Upper lobe of left lung (tissue), 4 donors: ENCODE results near the gene IFNGR1.

Experiments
- EP300 ChIP-seq, 4 donors: sonication (generic); formaldehyde crosslinking; IDR thresholded peaks; one replicate each; pipeline ENCODE4 v1.5.1; 2017; ENCODE audit warnings: antibody characterized with exemption in 4 of 4, control low read depth in 2 of 4
- POLR2A ChIP-seq, 4 donors: fragments of 450-650 bp; IDR thresholded peaks; one replicate each; pipeline ENCODE4 v1.5.1; 2016 to 2017; ENCODE audit warnings: antibody characterized with exemption in 4 of 4, mild to moderate bottlenecking in 2 of 4
- POLR2AphosphoS5 ChIP-seq, 2 donors: sonication (generic); formaldehyde crosslinking; IDR thresholded peaks; one replicate each; pipeline ENCODE4 v1.5.1; 2017; ENCODE audit warnings: antibody characterized with exemption in 2 of 2
- TF ChIP-seq, protein P1 (sequence below), 6 experiments: fragments of 450-650 bp in 4 of 6; fragments of 200-600 bp in 2 of 6; sonication (generic) in 2 of 6; IDR thresholded peaks; one replicate each; pipeline ENCODE4 v1.5.1; 2016 to 2019; ENCODE audit warnings: antibody characterized with exemption in 6 of 6

GRCh38 chr6:137264311-137265075 lies 45.3 kb upstream of the IFNGR1 start:
- TF ChIP-seq, protein P1, sequence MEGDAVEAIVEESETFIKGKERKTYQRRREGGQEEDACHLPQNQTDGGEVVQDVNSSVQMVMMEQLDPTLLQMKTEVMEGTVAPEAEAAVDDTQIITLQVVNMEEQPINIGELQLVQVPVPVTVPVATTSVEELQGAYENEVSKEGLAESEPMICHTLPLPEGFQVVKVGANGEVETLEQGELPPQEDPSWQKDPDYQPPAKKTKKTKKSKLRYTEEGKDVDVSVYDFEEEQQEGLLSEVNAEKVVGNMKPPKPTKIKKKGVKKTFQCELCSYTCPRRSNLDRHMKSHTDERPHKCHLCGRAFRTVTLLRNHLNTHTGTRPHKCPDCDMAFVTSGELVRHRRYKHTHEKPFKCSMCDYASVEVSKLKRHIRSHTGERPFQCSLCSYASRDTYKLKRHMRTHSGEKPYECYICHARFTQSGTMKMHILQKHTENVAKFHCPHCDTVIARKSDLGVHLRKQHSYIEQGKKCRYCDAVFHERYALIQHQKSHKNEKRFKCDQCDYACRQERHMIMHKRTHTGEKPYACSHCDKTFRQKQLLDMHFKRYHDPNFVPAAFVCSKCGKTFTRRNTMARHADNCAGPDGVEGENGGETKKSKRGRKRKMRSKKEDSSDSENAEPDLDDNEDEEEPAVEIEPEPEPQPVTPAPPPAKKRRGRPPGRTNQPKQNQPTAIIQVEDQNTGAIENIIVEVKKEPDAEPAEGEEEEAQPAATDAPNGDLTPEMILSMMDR (IDR thresholded peaks at IDR 0.05), result no peak
- TF ChIP-seq EP300 (IDR thresholded peaks at IDR 0.05) (no peak), POLR2AphosphoS5 (IDR thresholded peaks at IDR 0.05) (no peak), POLR2A (IDR thresholded peaks at IDR 0.05) (no peak)
